Metanephros (tissue), 1 donor: ENCODE data around the gene RHOBTB3. TPM values are rescaled to one million over a fixed set of nuclear protein-coding genes. Genes with fewer than 3 reads are reported as not detected.

ENCODE experiments used
- total RNA-seq: library from RNA; depleted of rRNA; stranded (reverse); fragments of >200 nt; gene quantifications from one replicate; pipeline ENCODE4 v1.2.3, GENCODE V29; 2014

Gene RHOBTB3, protein sequence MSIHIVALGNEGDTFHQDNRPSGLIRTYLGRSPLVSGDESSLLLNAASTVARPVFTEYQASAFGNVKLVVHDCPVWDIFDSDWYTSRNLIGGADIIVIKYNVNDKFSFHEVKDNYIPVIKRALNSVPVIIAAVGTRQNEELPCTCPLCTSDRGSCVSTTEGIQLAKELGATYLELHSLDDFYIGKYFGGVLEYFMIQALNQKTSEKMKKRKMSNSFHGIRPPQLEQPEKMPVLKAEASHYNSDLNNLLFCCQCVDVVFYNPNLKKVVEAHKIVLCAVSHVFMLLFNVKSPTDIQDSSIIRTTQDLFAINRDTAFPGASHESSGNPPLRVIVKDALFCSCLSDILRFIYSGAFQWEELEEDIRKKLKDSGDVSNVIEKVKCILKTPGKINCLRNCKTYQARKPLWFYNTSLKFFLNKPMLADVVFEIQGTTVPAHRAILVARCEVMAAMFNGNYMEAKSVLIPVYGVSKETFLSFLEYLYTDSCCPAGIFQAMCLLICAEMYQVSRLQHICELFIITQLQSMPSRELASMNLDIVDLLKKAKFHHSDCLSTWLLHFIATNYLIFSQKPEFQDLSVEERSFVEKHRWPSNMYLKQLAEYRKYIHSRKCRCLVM
- 151 TPM for total RNA-seq

DNA sequence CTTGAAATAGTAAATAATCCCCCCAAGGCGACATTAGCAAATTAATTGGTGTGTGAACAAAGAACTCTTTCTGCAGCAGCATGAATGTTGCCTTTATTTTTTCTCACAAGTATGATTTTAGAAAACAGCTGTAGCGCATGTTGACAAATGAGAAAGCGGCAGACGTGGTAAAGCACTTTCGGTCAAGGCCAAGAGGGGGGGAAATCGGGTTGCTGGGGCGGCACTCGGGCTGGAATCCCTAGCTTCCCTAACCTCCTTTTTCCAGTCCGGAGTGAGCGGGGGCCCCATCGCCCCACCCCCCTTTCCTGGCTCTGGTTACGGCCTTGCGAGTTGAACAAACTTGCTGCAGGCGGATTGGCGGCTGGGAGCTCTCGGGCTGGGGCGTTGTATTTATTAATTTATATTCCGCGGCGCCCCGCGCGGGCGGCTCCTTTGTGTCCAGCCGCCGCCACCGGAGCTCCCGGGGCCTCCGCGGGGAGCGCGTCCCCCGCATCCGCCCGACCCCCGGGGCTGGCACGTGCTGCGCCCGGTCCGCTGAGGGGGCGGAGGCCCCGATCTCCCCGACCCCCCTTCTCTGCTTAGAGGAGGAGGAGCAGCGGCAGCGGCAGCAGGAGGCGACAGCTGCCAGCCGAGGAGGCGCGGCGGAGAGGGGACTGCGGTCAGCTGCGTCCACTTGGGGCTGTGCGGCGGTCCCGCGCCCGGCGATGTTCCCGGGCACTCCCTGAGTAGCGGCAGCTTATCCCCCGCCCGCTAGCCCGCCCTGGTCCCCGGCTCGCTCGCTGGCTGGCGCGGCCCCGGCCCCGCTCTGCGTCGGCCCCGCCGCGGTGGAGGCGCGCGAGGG lies at the start of gene RHOBTB3:
Gene RHOBTB3 (plus strand): TSS at position 607 of the 841 bp plus-strand sequence. CDS start 347 bp downstream, outside the sequence.

DNA sequence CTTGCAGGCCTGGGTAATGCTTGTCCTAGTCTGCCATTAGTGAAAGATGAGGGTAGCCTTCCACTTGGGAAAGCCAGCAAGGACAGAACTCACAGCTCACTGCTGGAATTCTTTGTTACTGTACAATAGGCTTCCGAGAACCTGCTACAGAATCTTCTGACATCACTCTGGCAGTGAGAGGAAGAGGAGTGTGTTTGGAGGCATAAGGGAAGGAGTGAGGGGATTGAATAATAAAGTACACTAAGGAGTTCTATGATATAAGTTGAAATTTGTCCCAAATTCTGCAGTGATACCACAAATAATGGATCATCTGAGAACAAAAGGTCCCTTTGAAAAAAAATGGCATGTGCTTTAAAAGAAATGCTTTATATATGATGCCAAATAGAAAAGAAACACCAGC lies 48.2 kb upstream of the RHOBTB3 start, which contains the start of gene SPATA9:
Gene SPATA9 (minus strand): TSS at position 101 of the 400 bp plus-strand sequence. CDS start 137 bp downstream, outside the sequence.

DNA sequence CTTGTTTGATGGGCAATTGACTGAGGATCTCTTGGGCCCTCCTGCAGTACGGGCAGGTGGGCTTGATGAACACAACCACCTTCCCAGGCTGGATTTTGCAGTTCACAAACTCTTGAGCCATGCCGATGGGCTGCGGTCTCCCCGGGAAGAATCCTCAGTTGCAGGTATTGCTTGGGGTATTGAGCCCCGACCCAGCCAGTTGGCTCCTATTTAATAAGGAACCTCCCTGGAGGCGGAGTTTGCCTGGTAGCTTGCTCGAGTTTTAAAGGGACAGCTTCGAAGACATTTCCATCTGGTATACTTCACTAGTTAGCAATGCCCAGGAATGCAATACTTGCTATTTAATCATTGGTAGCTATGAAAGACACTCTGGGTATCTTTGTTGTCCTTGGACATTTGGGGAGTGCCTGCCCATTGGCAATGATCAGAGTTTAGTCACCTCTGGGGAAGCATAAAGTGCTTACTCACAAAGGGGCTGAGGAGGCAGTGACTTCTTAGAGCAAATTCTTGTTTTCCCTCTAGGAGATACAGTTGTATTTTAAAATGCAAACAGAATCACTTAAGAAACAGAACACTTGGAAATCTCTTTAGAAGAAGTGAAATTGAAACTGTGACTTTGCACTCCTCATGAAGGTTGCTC lies 91.5 kb downstream of the RHOBTB3 start, which contains the start of gene GLRX:
Gene GLRX (minus strand): TSS at position 185 of the 640 bp plus-strand sequence. CDS start 64 bp downstream, at position 121.

Other genes starting within 250 kb of the RHOBTB3 start
- 116 TPM for gene SKIC3, start 176.4 kb upstream of the RHOBTB3 start, total RNA-seq
- gene ARSK, start 176.2 kb upstream of the RHOBTB3 start, total RNA-seq: 8.2 TPM
- gene GPR150, start 111.2 kb upstream of the RHOBTB3 start, total RNA-seq: not detected
- 3.6 TPM for gene RFESD, start 84.6 kb upstream of the RHOBTB3 start, total RNA-seq
- 0.53 TPM for gene SPATA9, start 48.3 kb upstream of the RHOBTB3 start, total RNA-seq
- gene GLRX, start 91.4 kb downstream of the RHOBTB3 start, total RNA-seq: 49.0 TPM
- 18.9 TPM for gene ELL2, start 230.5 kb downstream of the RHOBTB3 start, total RNA-seq